SU-DHL-6 (cell line): ENCODE measurements around the gene TTLL9.

Source experiments
- EZH2phosphoT487 ChIP-seq: fragments of 200-600 bp; sonication (generic), shearing (Covaris generic); conservative IDR thresholded peaks from 2 replicates; pipeline ENCODE4 v1.6.1; 2018; ENCODE audit warnings: mild to moderate bottlenecking, antibody characterized with exemption, low read length, moderate library complexity, mixed read lengths
- TF ChIP-seq, protein P1 (sequence below): fragments of 200-600 bp; sonication (generic); IDR thresholded peaks from one replicate; pipeline ENCODE4 v1.5.1; 2017; ENCODE audit warnings: antibody characterized with exemption, mild to moderate bottlenecking, low read length, moderate library complexity; ENCODE audit not compliant: insufficient read depth, poor library complexity, severe bottlenecking

DNA sequence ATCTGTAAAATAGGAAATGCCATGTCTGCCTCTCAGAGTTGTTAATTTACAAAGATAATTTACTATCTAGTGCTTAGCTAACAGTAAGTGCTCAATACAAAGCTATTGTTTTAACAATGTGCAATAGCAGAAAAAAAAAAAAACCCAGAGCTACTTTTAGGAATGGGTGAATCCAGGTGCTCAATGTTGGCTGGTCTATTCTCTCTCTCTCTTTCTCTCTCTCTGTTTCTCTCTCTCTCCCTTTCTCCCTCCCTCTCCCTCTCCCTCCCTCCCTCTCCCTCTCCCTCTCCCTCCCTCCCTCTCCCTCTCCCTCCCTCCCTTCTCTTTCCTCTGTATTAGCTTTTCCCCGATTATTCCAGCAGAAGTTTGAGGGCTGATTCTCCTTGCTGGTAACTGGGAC is 67.4 kb downstream of the TTLL9 start:
- TF ChIP-seq, protein P1, sequence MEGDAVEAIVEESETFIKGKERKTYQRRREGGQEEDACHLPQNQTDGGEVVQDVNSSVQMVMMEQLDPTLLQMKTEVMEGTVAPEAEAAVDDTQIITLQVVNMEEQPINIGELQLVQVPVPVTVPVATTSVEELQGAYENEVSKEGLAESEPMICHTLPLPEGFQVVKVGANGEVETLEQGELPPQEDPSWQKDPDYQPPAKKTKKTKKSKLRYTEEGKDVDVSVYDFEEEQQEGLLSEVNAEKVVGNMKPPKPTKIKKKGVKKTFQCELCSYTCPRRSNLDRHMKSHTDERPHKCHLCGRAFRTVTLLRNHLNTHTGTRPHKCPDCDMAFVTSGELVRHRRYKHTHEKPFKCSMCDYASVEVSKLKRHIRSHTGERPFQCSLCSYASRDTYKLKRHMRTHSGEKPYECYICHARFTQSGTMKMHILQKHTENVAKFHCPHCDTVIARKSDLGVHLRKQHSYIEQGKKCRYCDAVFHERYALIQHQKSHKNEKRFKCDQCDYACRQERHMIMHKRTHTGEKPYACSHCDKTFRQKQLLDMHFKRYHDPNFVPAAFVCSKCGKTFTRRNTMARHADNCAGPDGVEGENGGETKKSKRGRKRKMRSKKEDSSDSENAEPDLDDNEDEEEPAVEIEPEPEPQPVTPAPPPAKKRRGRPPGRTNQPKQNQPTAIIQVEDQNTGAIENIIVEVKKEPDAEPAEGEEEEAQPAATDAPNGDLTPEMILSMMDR = no peak
- TF ChIP-seq EZH2phosphoT487 = no peak
